ENCODE data around the gene TMEM131L.
"Not testable (repeated sequence)": the region's sequence is repeated elsewhere in the genome, so short reads cannot be mapped to it uniquely, and the experiment has no call there.

Gene TMEM131L

GRCh38 chr4:153528705-153529485 lies 62.7 kb downstream of the TMEM131L start:
- DNase-seq, result no peak

DNA sequence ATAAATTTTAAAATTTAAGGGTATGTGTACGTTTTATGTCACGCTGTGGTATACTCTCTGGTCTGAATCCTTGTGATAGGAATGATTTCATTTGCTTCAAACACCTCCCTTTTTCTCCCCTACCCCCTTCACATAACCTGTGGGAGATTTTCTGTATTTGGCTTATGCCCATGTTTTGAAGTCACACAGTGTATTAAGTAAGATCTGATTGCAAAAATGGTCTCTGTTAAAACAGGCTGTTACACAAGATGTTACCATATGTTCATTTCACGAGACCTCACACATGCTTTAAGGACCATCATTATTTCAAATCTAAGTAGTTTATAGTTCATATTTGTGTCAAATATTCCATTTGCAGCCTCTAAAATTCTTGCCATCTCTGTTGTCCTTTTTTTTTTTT lies 63.5 kb downstream of the TMEM131L start:
- DNase-seq, result no peak

- no peak for DNase-seq
These were observed 64.3 kb downstream of the TMEM131L start for GRCh38 chr4:153530284-153530999.

DNA sequence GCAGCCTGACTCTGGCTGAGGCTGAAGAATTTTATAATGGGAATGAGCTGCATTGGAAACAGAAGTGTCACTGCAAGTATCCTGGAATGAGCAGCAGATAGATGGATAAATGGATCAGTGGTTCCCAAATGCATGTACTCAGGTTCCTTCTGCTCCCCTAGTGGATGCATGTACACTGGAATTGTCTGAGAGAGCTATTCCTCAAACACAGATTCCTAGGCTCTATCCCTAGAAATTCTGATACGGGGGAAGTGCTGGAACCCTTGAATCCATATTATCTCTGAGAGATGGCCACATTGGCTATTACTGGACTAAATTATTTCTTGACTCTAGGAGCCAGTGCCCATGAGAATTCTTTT lies 64.8 kb downstream of the TMEM131L start:
- no peak for DNase-seq

GRCh38 chr4:153531976-153532626 lies 65.9 kb downstream of the TMEM131L start:
- DNase-seq, result no peak

GRCh38 chr4:153532636-153533035 lies 66.5 kb downstream of the TMEM131L start:
- no peak for DNase-seq

- DNase-seq, result no peak
These were observed 67.2 kb downstream of the TMEM131L start for GRCh38 chr4:153533387-153533786.

DNA sequence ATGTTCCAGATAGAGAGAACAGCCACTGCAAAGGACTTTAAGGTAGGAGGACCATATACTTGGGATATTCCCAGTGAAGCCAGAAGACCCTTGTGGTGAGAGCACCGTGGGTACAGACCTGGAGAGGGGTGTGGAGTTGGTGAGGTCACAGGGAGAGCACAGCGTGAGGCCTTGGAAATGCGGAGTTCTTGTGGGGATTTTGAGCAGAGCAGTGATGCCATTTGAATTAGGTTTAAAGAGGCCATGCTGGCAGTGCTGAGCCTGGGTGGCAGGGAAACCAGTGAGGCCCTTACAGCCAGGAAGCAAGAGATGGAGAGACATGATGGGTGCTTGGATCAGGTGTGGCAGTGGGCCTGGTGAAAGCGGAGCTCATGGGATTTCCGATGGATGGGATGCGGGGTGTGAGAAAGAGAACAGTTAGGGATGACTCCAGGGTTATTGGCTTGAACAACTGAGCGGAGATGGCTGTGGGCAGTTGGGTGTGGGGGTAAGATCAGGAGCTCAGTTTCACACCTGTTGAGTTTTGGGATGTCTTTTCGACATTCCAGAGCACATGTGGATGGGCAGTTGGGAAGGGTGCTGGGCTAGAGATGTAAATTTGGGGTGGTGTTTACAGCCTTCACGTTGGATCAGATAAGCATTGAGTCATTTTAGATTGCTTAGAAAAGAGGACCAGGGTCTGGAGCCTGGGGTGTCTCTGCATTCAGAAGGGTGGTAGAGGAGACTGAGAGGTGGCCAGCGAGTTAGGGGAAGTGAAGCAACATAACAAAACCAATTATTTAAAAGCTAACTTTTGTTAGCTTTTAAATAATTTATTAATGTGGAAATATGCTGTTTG lies 68.9 kb downstream of the TMEM131L start:
- DNase-seq, result no peak

DNA sequence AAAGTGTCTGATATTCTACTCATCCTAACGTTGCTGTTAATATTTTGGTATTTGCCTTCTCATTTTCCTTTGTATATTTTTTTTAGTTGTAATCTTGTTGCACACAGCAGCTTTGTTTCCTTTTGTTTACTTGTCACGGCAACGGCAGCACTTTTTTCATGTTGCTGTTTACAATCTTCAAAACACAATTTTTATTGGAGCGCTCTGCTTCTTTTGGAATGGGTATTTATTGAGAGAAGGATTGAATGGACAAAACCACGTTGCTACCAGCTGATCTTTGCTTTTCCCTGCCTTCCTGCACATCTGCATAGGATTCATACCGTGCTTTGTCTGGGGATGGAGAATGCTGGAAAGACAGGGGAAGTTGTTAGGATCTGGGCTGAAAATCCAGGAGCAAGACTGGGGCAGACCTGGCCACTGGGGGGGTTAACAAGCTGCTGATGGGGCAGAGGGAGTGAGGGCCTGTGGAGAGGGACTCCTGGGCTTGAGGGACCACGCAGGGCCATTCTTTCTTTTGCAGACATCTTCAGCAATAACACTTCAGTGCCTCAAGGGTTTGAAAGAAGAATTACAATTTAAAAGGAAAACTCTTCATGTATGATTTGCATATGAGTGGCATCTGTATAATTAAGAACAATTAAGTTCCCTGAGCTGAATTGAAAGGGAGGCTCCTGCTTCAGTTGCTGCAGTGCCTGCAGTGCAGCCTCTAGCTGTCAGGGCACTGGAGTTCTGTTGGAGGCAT lies 69.8 kb downstream of the TMEM131L start:
- DNase-seq, result no peak

DNA sequence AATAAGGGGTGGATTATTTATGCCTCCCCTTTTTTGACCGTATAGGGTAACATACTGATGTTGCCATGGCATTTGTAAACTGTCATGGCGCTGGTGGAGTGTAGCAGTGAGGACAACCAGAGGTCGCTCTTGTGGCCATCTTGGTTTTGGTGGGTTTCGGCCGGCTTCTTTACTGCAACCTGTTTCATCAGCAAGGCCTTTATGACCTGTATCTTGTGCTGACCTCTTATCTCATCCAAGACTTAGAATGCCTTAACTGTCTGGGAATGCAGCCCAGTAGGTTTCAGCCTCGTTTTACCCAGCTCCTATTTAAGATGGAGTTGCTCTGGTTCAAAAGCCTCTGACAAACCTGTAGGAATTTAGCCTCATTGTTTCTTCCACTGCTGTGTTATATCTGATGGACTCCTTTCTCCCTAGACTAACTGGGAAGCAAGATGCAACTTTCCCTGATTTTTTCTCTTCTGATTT lies 71.4 kb downstream of the TMEM131L start:
- no peak for DNase-seq

DNA sequence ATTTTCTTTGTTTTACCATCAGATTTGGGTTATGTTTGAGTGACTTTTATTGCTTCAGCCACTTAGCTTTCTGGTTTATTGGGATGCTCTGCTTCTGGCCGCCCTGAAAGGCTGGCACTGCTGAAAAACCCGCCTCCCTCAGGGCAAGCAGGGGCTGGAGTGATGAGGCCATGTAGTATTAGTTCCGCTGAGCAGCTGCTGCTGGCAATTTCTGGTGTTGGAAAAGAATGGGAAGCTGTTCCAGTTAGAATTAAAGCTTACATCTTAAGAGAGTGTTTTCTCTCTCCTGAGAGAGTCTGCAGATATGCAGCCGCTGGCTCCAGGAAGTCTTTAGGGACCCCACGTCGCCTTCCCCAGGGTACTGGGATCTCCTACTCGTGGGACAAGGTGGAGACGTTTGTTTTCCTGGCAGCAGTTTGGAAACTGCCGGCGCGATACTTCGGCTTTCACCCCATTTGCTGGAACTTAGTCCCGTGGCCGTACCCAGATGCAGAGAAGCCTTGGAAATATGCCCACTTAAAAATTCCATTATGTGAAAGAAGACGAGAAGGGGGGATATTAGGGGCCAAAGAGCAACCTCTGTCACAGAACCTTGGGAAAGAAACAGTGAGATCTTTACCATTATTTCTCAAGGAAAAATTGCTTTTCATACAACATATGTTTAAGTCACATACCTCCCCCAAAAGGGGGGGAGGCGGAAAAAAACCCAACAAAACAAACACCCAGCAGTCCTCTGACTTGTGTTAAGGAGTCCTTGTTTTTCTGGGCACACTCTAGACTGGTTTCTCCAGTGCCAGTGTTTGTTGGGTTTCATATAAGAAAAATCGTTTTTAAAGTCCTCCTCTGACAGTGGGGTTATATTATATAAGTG lies 72.6 kb downstream of the TMEM131L start:
- DNase-seq, result no peak

- DNase-seq, result no peak
These were observed 73.3 kb downstream of the TMEM131L start for GRCh38 chr4:153539422-153539821.

DNA sequence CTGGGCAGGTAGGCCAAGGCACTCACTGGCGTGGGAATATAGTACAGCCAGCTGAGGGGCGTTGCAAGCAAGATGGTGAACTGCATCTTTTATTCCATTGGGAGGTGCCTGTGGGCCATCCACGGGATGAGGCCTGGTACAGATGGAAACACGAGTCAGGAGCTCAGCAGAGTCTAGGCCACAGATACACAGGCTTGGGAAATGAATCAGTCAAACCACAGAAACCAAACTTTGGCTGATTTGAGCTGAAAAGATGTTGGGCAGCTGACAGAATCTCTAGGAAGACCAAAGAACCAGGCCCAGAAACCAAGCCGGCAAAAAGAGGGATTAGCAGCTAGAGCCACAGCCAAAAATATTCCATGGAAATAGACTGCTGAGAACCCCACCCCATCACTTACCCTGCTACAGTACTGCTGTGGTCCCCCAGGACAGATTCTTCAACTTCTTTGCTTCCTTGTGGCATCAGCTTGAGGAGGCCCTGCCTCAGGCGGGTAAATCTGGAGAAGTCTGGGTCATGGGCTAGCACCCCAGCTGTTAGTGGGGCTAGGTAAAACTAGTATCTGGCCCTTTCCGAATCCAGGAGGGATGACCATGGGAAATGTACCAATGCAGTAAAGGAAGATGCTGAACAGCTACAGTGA lies 75.4 kb downstream of the TMEM131L start:
- no peak for DNase-seq

DNA sequence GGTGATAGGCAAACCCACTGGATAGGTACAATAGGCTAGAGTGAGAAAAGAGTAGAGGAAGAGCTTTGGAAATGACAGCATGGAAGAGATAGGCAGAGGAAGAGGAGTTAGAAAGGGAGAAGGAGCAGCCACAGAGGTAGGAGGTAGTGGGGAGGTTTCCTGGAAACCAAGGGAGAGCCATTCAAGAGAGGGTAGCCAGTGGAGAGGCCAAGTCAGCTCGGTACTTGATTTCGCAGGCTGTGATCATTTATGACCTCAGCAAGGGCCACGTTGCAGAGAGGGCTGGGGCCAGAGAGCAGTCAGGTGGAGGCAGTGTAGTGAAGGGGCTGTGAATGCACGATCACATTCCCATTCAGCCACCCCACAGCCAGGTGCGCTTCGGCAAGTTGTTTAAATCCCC lies 76.0 kb downstream of the TMEM131L start:
- DNase-seq, result no peak

DNA sequence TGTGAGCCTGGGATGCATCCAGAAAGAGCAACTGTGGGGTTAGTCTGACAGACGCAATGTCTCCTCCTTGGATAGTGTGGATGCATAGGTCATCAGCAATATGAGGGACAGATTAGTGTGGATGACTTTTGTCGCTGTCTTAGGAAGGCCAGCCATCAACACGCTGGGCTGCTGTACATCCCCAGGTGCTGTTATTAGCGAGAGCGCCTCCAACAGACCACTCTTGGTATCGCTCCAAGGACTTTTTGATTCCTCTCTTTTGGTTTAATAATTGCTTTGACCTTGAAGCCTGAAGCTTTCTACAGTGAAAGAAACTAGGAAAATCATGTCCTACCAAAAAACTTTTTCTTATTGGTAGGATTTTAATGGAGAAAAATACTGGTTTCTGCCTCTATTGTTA lies 76.7 kb downstream of the TMEM131L start:
- no peak for DNase-seq

DNA sequence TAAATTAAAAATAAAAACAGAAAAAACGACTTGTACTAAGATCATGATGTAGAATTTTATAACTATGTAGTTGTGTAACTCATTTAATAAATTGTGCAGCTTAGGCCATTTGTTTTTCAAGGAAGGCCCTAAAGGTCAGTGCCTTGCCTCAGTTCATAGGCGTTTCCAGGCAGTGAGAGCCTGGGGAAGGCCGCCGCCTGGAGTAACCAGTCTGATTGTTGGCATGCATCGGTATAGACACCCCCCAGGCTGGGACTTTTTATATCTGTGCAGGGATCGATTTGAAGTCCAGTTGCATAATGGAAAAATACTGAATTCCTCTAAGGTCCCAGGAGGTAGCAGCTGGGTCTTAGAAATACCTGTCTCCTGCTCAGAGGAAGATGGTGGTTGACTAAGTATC lies 77.2 kb downstream of the TMEM131L start:
- no peak for DNase-seq

DNA sequence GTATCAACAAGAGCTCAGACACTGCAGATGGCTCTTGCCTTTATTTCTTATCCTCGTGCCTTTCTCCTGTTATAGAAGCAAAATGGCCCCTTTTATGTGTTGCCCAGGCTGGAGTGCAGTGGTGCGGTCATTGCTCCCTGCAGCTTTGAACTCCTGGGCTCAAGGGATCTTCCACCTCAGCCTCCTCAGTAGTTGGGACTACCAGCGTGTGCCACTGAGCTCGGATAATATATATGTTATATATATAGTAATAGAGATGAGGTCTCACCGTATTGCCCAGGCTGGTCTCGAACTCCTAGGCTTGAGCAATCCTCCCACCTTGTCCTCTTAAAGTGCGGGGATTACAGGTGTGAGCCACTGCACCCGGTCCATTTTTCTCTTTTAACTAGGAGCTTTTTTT lies 79.7 kb downstream of the TMEM131L start:
- no peak for DNase-seq

GRCh38 chr4:153546280-153546679 lies 80.1 kb downstream of the TMEM131L start:
- no peak for DNase-seq

GRCh38 chr4:153547520-153547919 lies 81.4 kb downstream of the TMEM131L start:
- no peak for DNase-seq

- not testable (repeated sequence) for DNase-seq
These were observed 82.7 kb downstream of the TMEM131L start for GRCh38 chr4:153548907-153549306.

- DNase-seq, result no peak
These were observed 83.2 kb downstream of the TMEM131L start for GRCh38 chr4:153549405-153549804.
